NT2/D1 (cell line): Measurements from ENCODE around the gene PPP2R1B.

ENCODE experiments used
- SUZ12 ChIP-seq: IDR thresholded peaks from 2 replicates; pipeline ENCODE4 v1.6.1; 2011; ENCODE audit not compliant: insufficient read length, insufficient read depth; ENCODE audit errors: extremely low read depth
- YY1 ChIP-seq: IDR thresholded peaks from 2 replicates; pipeline ENCODE4 v1.6.1; 2011; ENCODE audit not compliant: insufficient read length, insufficient read depth
- ZNF274 ChIP-seq: IDR thresholded peaks from 2 replicates; pipeline ENCODE4 v1.6.1; 2011; ENCODE audit warnings: mild to moderate bottlenecking, low read depth, low read length

- TF ChIP-seq YY1 (no peak), ZNF274 (no peak), SUZ12 (no peak)
Measured at GRCh38 chr11:111707691-111708067, 58.5 kb downstream of the PPP2R1B start.
